Endothelial cell (in vitro differentiated cells): ENCODE measurements around the gene HMOX2. TPM values are rescaled to one million over a fixed set of nuclear protein-coding genes. Genes with fewer than 3 reads are reported as not detected.

Experiments
- DNase-seq: peaks from one replicate; pipeline ENCODE4 v3.0.0; 2021; ENCODE audit warnings: low spot score
- H3K27ac Mint-ChIP-seq: one replicate; pipeline ENCODE4 v1.8.0; 2021; ENCODE audit warnings: mixed read lengths, inconsistent platforms; ENCODE audit not compliant: unreplicated experiment
- H3K27me3 Mint-ChIP-seq: one replicate; pipeline ENCODE4 v1.8.0; 2021; ENCODE audit warnings: mild to moderate bottlenecking, moderate library complexity, mixed read lengths, inconsistent platforms; ENCODE audit not compliant: unreplicated experiment
- H3K36me3 Mint-ChIP-seq: one replicate; pipeline ENCODE4 v1.8.0; 2021; ENCODE audit warnings: mild to moderate bottlenecking, low read depth, mixed read lengths, inconsistent platforms; ENCODE audit not compliant: unreplicated experiment
- H3K4me1 Mint-ChIP-seq: one replicate; pipeline ENCODE4 v1.8.0; 2021; ENCODE audit warnings: mild to moderate bottlenecking, mixed read lengths, inconsistent platforms; ENCODE audit not compliant: unreplicated experiment
- H3K4me3 Mint-ChIP-seq: one replicate; pipeline ENCODE4 v1.8.0; 2021; ENCODE audit warnings: mild to moderate bottlenecking, mixed read lengths, inconsistent platforms; ENCODE audit not compliant: unreplicated experiment
- H3K9me3 Mint-ChIP-seq: one replicate; pipeline ENCODE4 v1.8.0; 2021; ENCODE audit warnings: mixed read lengths, inconsistent platforms; ENCODE audit not compliant: unreplicated experiment
- total RNA-seq: library from RNA; stranded (reverse); fragmentation: NEBNext Ultra II Directional; extraction: Animal tissue kit (Norgen Biotek cat#: 25700); gene quantifications from one replicate; pipeline ENCODE4 v1.2.1, GENCODE V29; 2021; ENCODE audit not compliant: unreplicated experiment
- TF ChIP-seq, protein P1 (sequence below): fragments of 200-600 bp; sonication (generic); IDR thresholded peaks from one replicate; pipeline ENCODE4 v1.5.0; 2021; ENCODE audit warnings: antibody characterized with exemption; ENCODE audit not compliant: unreplicated experiment

Gene HMOX2
- total RNA-seq, 1 donor from 2014 or later: 225 TPM

DNA sequence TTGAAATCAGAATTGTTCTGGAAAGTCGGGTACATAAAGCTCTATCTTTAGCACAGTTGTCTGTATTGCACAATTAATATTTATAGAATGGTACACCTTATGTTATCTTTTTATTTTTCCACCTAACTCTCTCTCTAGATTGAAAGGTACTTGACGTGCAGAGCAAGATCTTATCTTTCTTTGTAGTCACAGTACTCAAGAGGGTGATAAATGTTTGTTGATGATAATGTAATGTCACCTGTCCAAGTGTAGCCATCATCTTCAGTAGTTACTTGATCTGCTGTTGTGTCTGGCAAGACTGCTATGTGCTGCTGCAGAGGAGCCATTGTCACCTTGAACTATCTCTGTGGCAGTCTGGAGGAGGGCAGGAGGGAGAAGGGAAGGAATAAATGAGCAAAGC, 5.3 kb downstream of the HMOX2 start:
- peak overlapping the region; percentile 50 for H3K4me3 Mint-ChIP-seq
- peaks cover 39% of the 10 kb centered on the region for H3K4me1 Mint-ChIP-seq
- H3K9me3 Mint-ChIP-seq: no peaks in the 10 kb centered on the region
- peaks cover 27% of the 10 kb centered on the region for H3K36me3 Mint-ChIP-seq
- TF ChIP-seq, protein P1, sequence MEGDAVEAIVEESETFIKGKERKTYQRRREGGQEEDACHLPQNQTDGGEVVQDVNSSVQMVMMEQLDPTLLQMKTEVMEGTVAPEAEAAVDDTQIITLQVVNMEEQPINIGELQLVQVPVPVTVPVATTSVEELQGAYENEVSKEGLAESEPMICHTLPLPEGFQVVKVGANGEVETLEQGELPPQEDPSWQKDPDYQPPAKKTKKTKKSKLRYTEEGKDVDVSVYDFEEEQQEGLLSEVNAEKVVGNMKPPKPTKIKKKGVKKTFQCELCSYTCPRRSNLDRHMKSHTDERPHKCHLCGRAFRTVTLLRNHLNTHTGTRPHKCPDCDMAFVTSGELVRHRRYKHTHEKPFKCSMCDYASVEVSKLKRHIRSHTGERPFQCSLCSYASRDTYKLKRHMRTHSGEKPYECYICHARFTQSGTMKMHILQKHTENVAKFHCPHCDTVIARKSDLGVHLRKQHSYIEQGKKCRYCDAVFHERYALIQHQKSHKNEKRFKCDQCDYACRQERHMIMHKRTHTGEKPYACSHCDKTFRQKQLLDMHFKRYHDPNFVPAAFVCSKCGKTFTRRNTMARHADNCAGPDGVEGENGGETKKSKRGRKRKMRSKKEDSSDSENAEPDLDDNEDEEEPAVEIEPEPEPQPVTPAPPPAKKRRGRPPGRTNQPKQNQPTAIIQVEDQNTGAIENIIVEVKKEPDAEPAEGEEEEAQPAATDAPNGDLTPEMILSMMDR: no peak
- peaks cover 12% of the 10 kb centered on the region for H3K27me3 Mint-ChIP-seq
- H3K27ac Mint-ChIP-seq: peak overlapping the region; percentile 32
- no peak for DNase-seq

DNA sequence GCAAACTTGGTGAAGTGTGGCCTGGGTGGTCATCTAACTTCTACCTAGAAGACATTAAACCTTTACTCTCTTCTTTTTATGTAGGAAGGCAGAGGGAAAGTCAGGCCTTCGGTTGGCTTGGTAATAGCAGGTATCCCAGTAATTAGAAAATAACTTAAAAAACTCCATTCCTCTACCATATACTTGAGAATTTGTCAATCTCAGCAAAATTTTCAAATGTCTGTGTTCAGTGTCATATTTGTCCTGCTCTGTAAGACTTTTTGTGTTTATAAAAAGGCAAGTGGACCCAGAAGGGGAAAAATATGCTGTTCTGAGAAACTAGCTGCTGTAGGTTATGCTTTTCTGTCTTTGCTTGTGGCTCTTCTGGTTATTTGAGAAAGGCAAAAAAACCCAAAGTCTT, 5.8 kb downstream of the HMOX2 start:
- H3K9me3 Mint-ChIP-seq: no peaks in the 10 kb centered on the region
- DNase-seq: no peak
- TF ChIP-seq, protein P1: no peak
- peaks cover 12% of the 10 kb centered on the region for H3K27me3 Mint-ChIP-seq
- H3K4me1 Mint-ChIP-seq: peaks cover 39% of the 10 kb centered on the region
- no peak overlapping the region for H3K27ac Mint-ChIP-seq
- H3K36me3 Mint-ChIP-seq: peaks cover 27% of the 10 kb centered on the region
- no peak overlapping the region for H3K4me3 Mint-ChIP-seq

GRCh38 chr16:4486126-4486893, 10.1 kb downstream of the HMOX2 start:
- Mint-ChIP-seq H3K4me3 (no peak overlapping the region), H3K27ac (no peak overlapping the region), H3K36me3 (peaks cover 41% of the 10 kb centered on the region), H3K4me1 (peaks cover 30% of the 10 kb centered on the region), H3K9me3 (no peaks in the 10 kb centered on the region), H3K27me3 (peaks cover 3% of the 10 kb centered on the region)
- no peak for DNase-seq
- TF ChIP-seq, protein P1: no peak

DNA sequence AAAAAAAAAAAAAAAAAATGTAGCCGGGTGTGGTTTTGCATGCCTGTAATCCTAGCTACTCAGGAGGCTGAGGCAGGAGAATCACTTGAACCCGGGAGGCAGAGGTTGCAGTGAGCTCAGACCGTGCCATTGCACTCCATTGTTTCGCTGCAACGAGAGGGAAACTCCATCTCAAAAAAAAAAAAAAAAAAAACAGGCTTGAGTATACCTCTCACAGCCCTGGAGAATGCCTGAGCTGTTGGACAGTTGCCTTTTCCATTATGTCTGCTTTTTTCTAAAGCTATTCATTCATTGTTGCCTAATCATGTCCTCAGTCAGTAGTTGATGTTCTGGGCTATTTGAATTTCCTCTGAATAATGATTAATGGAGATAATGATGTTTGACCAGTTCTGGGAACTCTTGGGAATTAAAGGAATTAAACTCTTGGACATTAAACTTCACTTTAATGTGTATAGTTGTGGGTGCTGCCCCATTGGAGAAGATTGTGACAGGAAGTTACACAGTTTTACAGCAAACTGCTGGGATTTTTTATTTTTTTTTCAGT, 11.8 kb downstream of the HMOX2 start:
- Mint-ChIP-seq H3K27me3 (peaks cover 3% of the 10 kb centered on the region), H3K36me3 (peaks cover 35% of the 10 kb centered on the region), H3K4me3 (no peak overlapping the region), H3K9me3 (no peaks in the 10 kb centered on the region), H3K27ac (no peak overlapping the region), H3K4me1 (peaks cover 12% of the 10 kb centered on the region)
- TF ChIP-seq, protein P1: no peak
- DNase-seq: no peak

GRCh38 chr16:4488499-4488967, 12.3 kb downstream of the HMOX2 start:
- peaks cover 9% of the 10 kb centered on the region for H3K4me1 Mint-ChIP-seq
- peaks cover 36% of the 10 kb centered on the region for H3K36me3 Mint-ChIP-seq

More at GRCh38 chr16:4488499-4488967, 12.3 kb downstream of the HMOX2 start:
- TF ChIP-seq, protein P1: no peak
- H3K27ac Mint-ChIP-seq: no peak overlapping the region
- peaks cover 5% of the 10 kb centered on the region for H3K27me3 Mint-ChIP-seq
- H3K9me3 Mint-ChIP-seq: no peaks in the 10 kb centered on the region
- no peak overlapping the region for H3K4me3 Mint-ChIP-seq
- no peak for DNase-seq
